H9 (cell line): Measurements from ENCODE around the gene PDE1C. TPM values are rescaled to one million over a fixed set of nuclear protein-coding genes. Genes with fewer than 3 reads are reported as not detected.

ENCODE experiments used
- DNase-seq: peaks from one replicate; pipeline ENCODE4 v3.0.0-alpha.2; 2017
- H2AFZ ChIP-seq: one replicate; pipeline ENCODE4 v1.6.1; 2013; ENCODE audit warnings: mild to moderate bottlenecking, low read length, control low read depth, moderate library complexity
- H2AK5ac ChIP-seq: 2 replicates; pipeline ENCODE4 v1.6.1; 2013; ENCODE audit warnings: low read length, control low read depth, mixed read lengths; ENCODE audit not compliant: insufficient read length
- H2BK120ac ChIP-seq: one replicate; pipeline ENCODE4 v1.6.1; 2013; ENCODE audit warnings: low read depth, mild to moderate bottlenecking, low read length, control low read depth, inconsistent platforms; ENCODE audit not compliant: poor library complexity, severe bottlenecking
- H2BK12ac ChIP-seq: 2 replicates; pipeline ENCODE4 v1.6.1; 2013; ENCODE audit warnings: low read length, control low read depth, mixed read lengths, low read depth; ENCODE audit not compliant: insufficient read length
- H2BK15ac ChIP-seq: 2 replicates; pipeline ENCODE4 v1.6.1; 2013; ENCODE audit warnings: low read depth, low read length, control low read depth
- H2BK20ac ChIP-seq: one replicate; pipeline ENCODE4 v1.6.1; 2013; ENCODE audit warnings: low read depth, mild to moderate bottlenecking, low read length, control low read depth, inconsistent platforms; ENCODE audit not compliant: poor library complexity, severe bottlenecking
- H2BK5ac ChIP-seq: 2 replicates; pipeline ENCODE4 v1.6.1; 2013; ENCODE audit warnings: low read length, control low read depth, mixed read lengths; ENCODE audit not compliant: insufficient read length
- H3K14ac ChIP-seq: 2 replicates; pipeline ENCODE4 v1.6.1; 2013; ENCODE audit warnings: low read length, control low read depth; ENCODE audit not compliant: insufficient read depth
- H3K18ac ChIP-seq: 2 replicates; pipeline ENCODE4 v1.6.1; 2013; ENCODE audit warnings: low read depth, mild to moderate bottlenecking, mixed read lengths, low read length, control low read depth; ENCODE audit not compliant: insufficient read length
- H3K23ac ChIP-seq: 2 replicates; pipeline ENCODE4 v1.6.1; 2013; ENCODE audit warnings: low read length, control low read depth, mixed read lengths, low read depth; ENCODE audit not compliant: insufficient read length
- H3K23me2 ChIP-seq: 2 replicates; pipeline ENCODE4 v1.6.1; 2013; ENCODE audit warnings: low read depth, mild to moderate bottlenecking, mixed read lengths, low read length, control low read depth; ENCODE audit not compliant: insufficient read length, poor library complexity, severe bottlenecking
- H3K27ac ChIP-seq: 2 replicates; pipeline ENCODE4 v1.5.1; 2013; ENCODE audit warnings: low read length, control low read depth, mixed read lengths, low read depth; ENCODE audit not compliant: insufficient read length
- H3K27me3 ChIP-seq: 2 replicates; pipeline ENCODE4 v1.6.1; 2013; ENCODE audit warnings: low read length, control low read depth, inconsistent platforms; ENCODE audit not compliant: insufficient read depth
- H3K4ac ChIP-seq: 2 replicates; pipeline ENCODE4 v1.6.1; 2013; ENCODE audit warnings: low read depth, mild to moderate bottlenecking, control low read depth, inconsistent platforms, low read length, moderate library complexity
- H3K4me1 ChIP-seq: 2 replicates; pipeline ENCODE4 v1.6.1; 2013; ENCODE audit warnings: low read length, control low read depth, inconsistent platforms; ENCODE audit not compliant: insufficient read depth
- H3K4me2 ChIP-seq: 2 replicates; pipeline ENCODE4 v1.6.1; 2013; ENCODE audit warnings: low read length, control low read depth, mixed read lengths; ENCODE audit not compliant: insufficient read length, insufficient read depth
- H3K56ac ChIP-seq: 2 replicates; pipeline ENCODE4 v1.6.1; 2013; ENCODE audit warnings: low read depth, mild to moderate bottlenecking, mixed read lengths, low read length, control low read depth; ENCODE audit not compliant: insufficient read length
- H3K79me1 ChIP-seq: 2 replicates; pipeline ENCODE4 v1.6.1; 2013; ENCODE audit warnings: low read depth, mild to moderate bottlenecking, moderate library complexity, low read length, control low read depth, inconsistent platforms; ENCODE audit not compliant: insufficient read depth, poor library complexity, severe bottlenecking
- H3K79me2 ChIP-seq: 2 replicates; pipeline ENCODE4 v1.6.1; 2013; ENCODE audit warnings: low read length, control low read depth, inconsistent platforms; ENCODE audit not compliant: insufficient read depth
- H3K9ac ChIP-seq: 2 replicates; pipeline ENCODE4 v1.6.1; 2013; ENCODE audit warnings: low read length, control low read depth, mixed read lengths; ENCODE audit not compliant: insufficient read length; ENCODE audit errors: extremely low read depth
- H3K9me3 ChIP-seq: one replicate; pipeline ENCODE4 v1.6.1; 2013; ENCODE audit warnings: low read depth, low read length, inconsistent platforms; ENCODE audit not compliant: control insufficient read depth
- H3T11ph ChIP-seq: one replicate; pipeline ENCODE4 v1.6.1; 2013; ENCODE audit warnings: mild to moderate bottlenecking, low read length, control low read depth, inconsistent platforms
- H4K20me1 ChIP-seq: one replicate; pipeline ENCODE4 v1.6.1; 2013; ENCODE audit not compliant: control insufficient read depth, insufficient read length, insufficient read depth
- H4K5ac ChIP-seq: 2 replicates; pipeline ENCODE4 v1.6.1; 2013; ENCODE audit warnings: low read depth, mild to moderate bottlenecking, mixed read lengths, low read length, control low read depth; ENCODE audit not compliant: insufficient read length
- H4K8ac ChIP-seq: replicated peaks from 2 replicates; pipeline ENCODE4 v1.6.1; 2013; ENCODE audit warnings: low read length, control low read depth, mixed read lengths, low read depth; ENCODE audit not compliant: insufficient read length
- H4K91ac ChIP-seq: 2 replicates; pipeline ENCODE4 v1.6.1; 2013; ENCODE audit warnings: low read depth, mild to moderate bottlenecking, moderate library complexity, mixed read lengths, low read length, control low read depth; ENCODE audit not compliant: insufficient read length
- H3K27ac Mint-ChIP-seq, 3 experiments: 2 replicates in 2 of 3; 3 replicates in 1 of 3; pipeline ENCODE4 v1.8.0; 2020 to 2021; ENCODE audit warnings: mixed read lengths in 3 of 3, mild to moderate bottlenecking in 1 of 3, moderate library complexity in 1 of 3
- H3K27me3 Mint-ChIP-seq: 2 replicates; pipeline ENCODE4 v1.8.0; 2021; ENCODE audit warnings: low read depth, mild to moderate bottlenecking, moderate library complexity, mixed read lengths
- H3K36me3 Mint-ChIP-seq, 3 experiments: 2 replicates in 2 of 3; 3 replicates in 1 of 3; pipeline ENCODE4 v1.8.0; 2020 to 2021; ENCODE audit warnings: low read depth in 3 of 3, mixed read lengths in 3 of 3; ENCODE audit not compliant: insufficient read depth in 1 of 3
- H3K4me1 Mint-ChIP-seq, 2 experiments: 2 replicates each; pipeline ENCODE4 v1.8.0; 2020; ENCODE audit warnings: mixed read lengths in 2 of 2
- H3K4me3 Mint-ChIP-seq, 2 experiments: 2 replicates in 1 of 2; 3 replicates in 1 of 2; pipeline ENCODE4 v1.8.0; 2020 to 2021; ENCODE audit warnings: mild to moderate bottlenecking in 2 of 2, mixed read lengths in 2 of 2, moderate library complexity in 1 of 2
- H3K9me3 Mint-ChIP-seq, 2 experiments: 2 replicates in 1 of 2; 3 replicates in 1 of 2; pipeline ENCODE4 v1.8.0; 2020; ENCODE audit warnings: mild to moderate bottlenecking in 2 of 2, mixed read lengths in 2 of 2, moderate library complexity in 1 of 2
- WGBS: extraction: QIAGEN DNeasy Blood & Tissue Kit; methylation state at CpG from one replicate; pipeline ENCODE4 v1.1.7; 2013; ENCODE audit warnings: missing lambda C conversion rate, low lambda C conversion rate, mixed read lengths; ENCODE audit not compliant: insufficient read length; ENCODE audit errors: extremely low coverage; 5-methylcytosine and 5-hydroxymethylcytosine counted together
- total RNA-seq: library from RNA; stranded (reverse); gene quantifications from 2 replicates; pipeline ENCODE4 v1.2.1, GENCODE V29; 2021
- TF ChIP-seq, protein P1 (sequence below): fragments of 200-600 bp; sonication (generic); conservative IDR thresholded peaks from 3 replicates; pipeline ENCODE4 v1.8.0; 2021; ENCODE audit warnings: antibody characterized with exemption, mild to moderate bottlenecking

Gene PDE1C
- total RNA-seq, 1 experiment from 2014 or later = 0.17 TPM

DNA sequence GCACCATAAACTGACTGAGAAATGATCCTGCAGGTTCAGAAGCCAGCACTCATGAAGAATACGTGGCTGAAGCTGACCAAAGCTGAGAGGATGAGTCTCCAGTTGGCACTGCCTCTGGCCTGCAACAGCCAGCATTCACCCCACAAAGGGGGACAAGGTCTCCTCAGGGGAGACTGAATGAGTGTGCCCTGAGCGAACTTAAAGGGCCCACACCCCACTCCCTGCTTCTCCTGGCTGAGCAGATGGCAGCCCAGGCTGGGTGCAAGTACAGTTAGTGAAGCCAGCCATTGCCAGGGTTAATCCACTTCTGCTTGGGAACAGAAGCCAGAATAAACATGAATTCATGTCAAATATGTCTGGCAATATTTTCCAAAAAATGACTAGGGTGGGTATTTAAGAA is 285.1 kb downstream of the PDE1C start:
- Histone ChIP-seq H2BK120ac (no peak overlapping the region), H3K23me2 (no peaks in the 10 kb centered on the region), H2AFZ (no peak overlapping the region), H2BK20ac (no peak overlapping the region), H3K79me1 (no peaks in the 10 kb centered on the region), H3K9ac (no peak overlapping the region), H2BK15ac (no peak overlapping the region), H2AK5ac (no peak overlapping the region), H3K14ac (no peak overlapping the region), H3K4ac (no peak overlapping the region), H4K5ac (no peak overlapping the region), H3K79me2 (no peaks in the 10 kb centered on the region), H3K9me3 (no peaks in the 10 kb centered on the region), H3K4me2 (no peak overlapping the region), H4K8ac (no peak overlapping the region), H3K4me1 (no peaks in the 10 kb centered on the region), H3K18ac (no peak overlapping the region), H3K56ac (no peak overlapping the region), H3T11ph (no peak overlapping the region), H2BK5ac (no peak overlapping the region), H3K27ac (no peak overlapping the region), H4K91ac (no peak overlapping the region), H3K23ac (no peak overlapping the region), H2BK12ac (no peak overlapping the region), H4K20me1 (no peaks in the 10 kb centered on the region), H3K27me3 (peaks cover 4% of the 10 kb centered on the region; the same call in 1 of the 2 replicates)
- Mint-ChIP-seq H3K36me3 (no peaks in the 10 kb centered on the region), H3K4me1 (no peaks in the 10 kb centered on the region), H3K27me3 (peaks cover 94% of the 10 kb centered on the region), H3K4me3 (no peak overlapping the region), H3K9me3 (no peaks in the 10 kb centered on the region), H3K27ac (no peak overlapping the region)
- no peak for DNase-seq
- TF ChIP-seq, protein P1, sequence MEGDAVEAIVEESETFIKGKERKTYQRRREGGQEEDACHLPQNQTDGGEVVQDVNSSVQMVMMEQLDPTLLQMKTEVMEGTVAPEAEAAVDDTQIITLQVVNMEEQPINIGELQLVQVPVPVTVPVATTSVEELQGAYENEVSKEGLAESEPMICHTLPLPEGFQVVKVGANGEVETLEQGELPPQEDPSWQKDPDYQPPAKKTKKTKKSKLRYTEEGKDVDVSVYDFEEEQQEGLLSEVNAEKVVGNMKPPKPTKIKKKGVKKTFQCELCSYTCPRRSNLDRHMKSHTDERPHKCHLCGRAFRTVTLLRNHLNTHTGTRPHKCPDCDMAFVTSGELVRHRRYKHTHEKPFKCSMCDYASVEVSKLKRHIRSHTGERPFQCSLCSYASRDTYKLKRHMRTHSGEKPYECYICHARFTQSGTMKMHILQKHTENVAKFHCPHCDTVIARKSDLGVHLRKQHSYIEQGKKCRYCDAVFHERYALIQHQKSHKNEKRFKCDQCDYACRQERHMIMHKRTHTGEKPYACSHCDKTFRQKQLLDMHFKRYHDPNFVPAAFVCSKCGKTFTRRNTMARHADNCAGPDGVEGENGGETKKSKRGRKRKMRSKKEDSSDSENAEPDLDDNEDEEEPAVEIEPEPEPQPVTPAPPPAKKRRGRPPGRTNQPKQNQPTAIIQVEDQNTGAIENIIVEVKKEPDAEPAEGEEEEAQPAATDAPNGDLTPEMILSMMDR = no peak
- WGBS = no CpG with 5 or more reads among the region's 2 CpGs
